Gastrocnemius medialis (tissue), 4 donors: Measurements from ENCODE around the gene SNAI1.

Experiments
- CTCF ChIP-seq, 5 experiments: fragments of 450-650 bp in 3 of 5; fragments of 200-600 bp in 2 of 5; sonication (generic) in 2 of 5; IDR thresholded peaks in 4 of 5; conservative IDR thresholded peaks in 1 of 5; 1 replicate in 4 of 5; 2 replicates in 1 of 5; pipeline ENCODE4 v1.5.1; 2016 to 2019; ENCODE audit warnings: antibody characterized with exemption in 5 of 5, mild to moderate bottlenecking in 3 of 5, moderate library complexity in 3 of 5
- POLR2A ChIP-seq, 2 donors: fragments of 450-650 bp; IDR thresholded peaks; one replicate each; pipeline ENCODE4 v1.6.1; 2017; ENCODE audit warnings: antibody characterized with exemption in 2 of 2, mild to moderate bottlenecking in 2 of 2, moderate library complexity in 2 of 2

- no peak for TF ChIP-seq CTCF (IDR thresholded peaks at IDR 0.05 in 4 of 5, conservative IDR thresholded peaks at IDR 0.05 in 1 of 5)
- no peak for TF ChIP-seq POLR2A (IDR thresholded peaks at IDR 0.05)
Measured at GRCh38 chr20:50029083-50029696, 46.4 kb downstream of the SNAI1 start.
